H1 (cell line): ENCODE data around the gene NET1. TPM values are rescaled to one million over a fixed set of nuclear protein-coding genes. Genes with fewer than 3 reads are reported as not detected.

Experiments
- CTCF ChIA-PET: fragments of 300-600 bp; sonication (Branson Sonifier 250); formaldehyde crosslinking; loops from one replicate; lab custom pipeline; 2021; ENCODE audit not compliant: partially characterized antibody; lab: Charles Lee
- POLR2A ChIA-PET: fragments of 300-600 bp; sonication (Branson Sonifier 250); formaldehyde crosslinking; loops from one replicate; lab custom pipeline; 2021; ENCODE audit warnings: inconsistent platforms; ENCODE audit not compliant: partially characterized antibody; lab: Charles Lee
- DNase-seq, 2 experiments: peaks; one replicate each; pipeline versions ENCODE4 v3.0.0 to v3.0.0-alpha.2; 2010 to 2022; ENCODE audit warnings: low spot score in 2 of 2, low read depth in 1 of 2, mixed read lengths in 1 of 2
- FAIRE-seq: peaks from 2 replicates; lab custom pipeline; 2011; peaks lifted over from hg19 to GRCh38; lab: Jason Lieb, UNC
- H2AFZ ChIP-seq: 2 replicates; pipeline ENCODE4 v1.8.1; 2012; ENCODE audit warnings: low read length, inconsistent platforms
- H2AK5ac ChIP-seq: 2 replicates; pipeline ENCODE4 v1.6.1; 2013; ENCODE audit warnings: low read depth, low read length
- H2BK120ac ChIP-seq: replicated peaks from 2 replicates; pipeline ENCODE3; 2013; ENCODE audit warnings: low read depth, low read length, inconsistent platforms
- H2BK12ac ChIP-seq: 2 replicates; pipeline ENCODE4 v1.6.1; 2013; ENCODE audit warnings: low read depth, low read length
- H2BK15ac ChIP-seq: 2 replicates; pipeline ENCODE4 v1.6.1; 2013; ENCODE audit warnings: low read length
- H2BK20ac ChIP-seq: 2 replicates; pipeline ENCODE4 v1.6.1; 2013; ENCODE audit warnings: low read length
- H2BK5ac ChIP-seq: 2 replicates; pipeline ENCODE4 v1.6.1; 2013; ENCODE audit warnings: low read depth, low read length
- H3K14ac ChIP-seq: 2 replicates; pipeline ENCODE4 v1.6.1; 2013; ENCODE audit warnings: inconsistent platforms; ENCODE audit not compliant: insufficient read length
- H3K18ac ChIP-seq: 2 replicates; pipeline ENCODE4 v1.6.1; 2013; ENCODE audit warnings: low read length; ENCODE audit errors: extremely low read depth
- H3K23ac ChIP-seq: 2 replicates; pipeline ENCODE4 v1.6.1; 2013; ENCODE audit warnings: inconsistent platforms; ENCODE audit not compliant: insufficient read length
- H3K23me2 ChIP-seq: 2 replicates; pipeline ENCODE4 v1.6.1; 2013; ENCODE audit warnings: low read depth, low read length
- H3K27ac ChIP-seq: 2 replicates; pipeline ENCODE4 v1.6.1; 2011; ENCODE audit warnings: low read depth, low read length, inconsistent platforms
- H3K27me3 ChIP-seq, 4 experiments: replicated peaks in 1 of 4; 1 replicate in 1 of 4; 2 replicates in 3 of 4; pipeline versions ENCODE4 v1.6.1 to v1.8.1; 2011 to 2013; ENCODE audit warnings: low read length in 3 of 4, mild to moderate bottlenecking in 3 of 4, inconsistent platforms in 2 of 4, mixed read lengths in 2 of 4, moderate library complexity in 1 of 4; ENCODE audit not compliant: control insufficient read depth in 3 of 4, insufficient read depth in 3 of 4; ENCODE audit errors: extremely low read depth in 1 of 4
- H3K36me3 ChIP-seq, 4 experiments: 2 replicates each; pipeline versions ENCODE4 v1.6.1 to v1.8.1; 2011 to 2013; ENCODE audit warnings: mild to moderate bottlenecking in 4 of 4, low read length in 3 of 4, moderate library complexity in 2 of 4, control low read depth in 1 of 4, inconsistent platforms in 1 of 4; ENCODE audit not compliant: insufficient read depth in 4 of 4, control insufficient read depth in 2 of 4
- H3K4ac ChIP-seq: replicated peaks from 2 replicates; pipeline ENCODE3; 2013; ENCODE audit warnings: low read length, low read depth, mixed read lengths, inconsistent platforms; ENCODE audit not compliant: insufficient read length
- H3K4me1 ChIP-seq, 4 experiments: replicated peaks in 1 of 4; 1 replicate in 1 of 4; 2 replicates in 3 of 4; pipeline versions ENCODE4 v1.6.1 to v1.8.1; 2011 to 2013; ENCODE audit warnings: low read length in 3 of 4, inconsistent platforms in 2 of 4, mixed read lengths in 1 of 4; ENCODE audit not compliant: insufficient read depth in 4 of 4, control insufficient read depth in 3 of 4
- H3K4me2 ChIP-seq, 2 experiments: 2 replicates each; pipeline versions ENCODE4 v1.6.1 to v1.8.1; 2011 to 2013; ENCODE audit warnings: low read depth in 2 of 2, low read length in 2 of 2, control low read depth in 1 of 2, inconsistent platforms in 1 of 2, mild to moderate bottlenecking in 1 of 2; ENCODE audit not compliant: insufficient read depth in 1 of 2
- H3K4me3 ChIP-seq, 4 experiments: fragments of 200-600, 300-600 bp in 1 of 4; sonication (generic), shearing (Covaris generic), sonication (Bioruptor Twin) in 1 of 4; 2 replicates each; pipeline versions ENCODE4 v1.5.1 to v1.8.1; 2011 to 2016; ENCODE audit warnings: low read length in 4 of 4, low read depth in 3 of 4, control low read depth in 2 of 4, inconsistent platforms in 2 of 4, mild to moderate bottlenecking in 2 of 4, mixed read lengths in 1 of 4, moderate library complexity in 1 of 4; ENCODE audit not compliant: insufficient read depth in 2 of 4; ENCODE audit errors: extremely low read depth in 1 of 4
- H3K56ac ChIP-seq: replicated peaks from 2 replicates; pipeline ENCODE3; 2013; ENCODE audit warnings: low read depth, mild to moderate bottlenecking, mixed read lengths, low read length, inconsistent platforms; ENCODE audit not compliant: insufficient read length
- H3K79me1 ChIP-seq: 2 replicates; pipeline ENCODE4 v1.6.1; 2013; ENCODE audit warnings: low read depth, low read length, control low read depth
- H3K79me2 ChIP-seq, 2 experiments: 2 replicates each; pipeline versions ENCODE4 v1.6.1 to v1.8.1; 2012 to 2013; ENCODE audit warnings: low read length in 2 of 2, mild to moderate bottlenecking in 2 of 2, inconsistent platforms in 1 of 2; ENCODE audit not compliant: insufficient read depth in 2 of 2, control insufficient read depth in 1 of 2
- H3K9ac ChIP-seq, 4 experiments: replicated peaks in 1 of 4; 1 replicate in 1 of 4; 2 replicates in 3 of 4; pipeline versions ENCODE4 v1.6.1 to v1.8.1; 2011 to 2013; ENCODE audit warnings: low read depth in 3 of 4, low read length in 3 of 4, control low read depth in 2 of 4, mild to moderate bottlenecking in 2 of 4, moderate library complexity in 2 of 4, inconsistent platforms in 1 of 4; ENCODE audit errors: extremely low read depth in 1 of 4
- H3K9me3 ChIP-seq, 2 experiments: 2 replicates each; pipeline versions ENCODE4 v1.6.1 to v1.8.1; 2012 to 2013; ENCODE audit warnings: mild to moderate bottlenecking in 2 of 2, moderate library complexity in 2 of 2, control low read depth in 1 of 2, inconsistent platforms in 1 of 2, low read depth in 1 of 2, low read length in 1 of 2, mixed read lengths in 1 of 2; ENCODE audit not compliant: insufficient read depth in 2 of 2
- H4K20me1 ChIP-seq, 2 experiments: replicated peaks in 1 of 2; 2 replicates each; pipeline versions ENCODE3 to v1.8.1; 2011 to 2013; ENCODE audit warnings: inconsistent platforms in 2 of 2, low read length in 2 of 2, mild to moderate bottlenecking in 1 of 2; ENCODE audit not compliant: insufficient read depth in 2 of 2, control insufficient read depth in 1 of 2
- H4K5ac ChIP-seq: 2 replicates; pipeline ENCODE4 v1.6.1; 2013; ENCODE audit warnings: low read length, low read depth, mixed read lengths, inconsistent platforms; ENCODE audit not compliant: insufficient read length
- H4K8ac ChIP-seq: 2 replicates; pipeline ENCODE4 v1.8.0; 2013; ENCODE audit warnings: mild to moderate bottlenecking, moderate library complexity, low read length, inconsistent platforms; ENCODE audit not compliant: insufficient read depth; ENCODE audit errors: extremely low read depth
- H4K91ac ChIP-seq: replicated peaks from 2 replicates; pipeline ENCODE3; 2013; ENCODE audit warnings: low read length, mixed read lengths, inconsistent platforms; ENCODE audit not compliant: insufficient read length
- BCL11A ChIP-seq, 2 experiments: IDR thresholded peaks; one replicate each; pipeline ENCODE4 v1.6.1; 2011; ENCODE audit warnings: low read depth in 2 of 2, low read length in 2 of 2, mild to moderate bottlenecking in 2 of 2
- BRCA1 ChIP-seq: IDR thresholded peaks from 2 replicates; pipeline ENCODE4 v1.6.1; 2012; ENCODE audit warnings: low read depth, low read length, improper control_type of control experiment
- HDAC6 ChIP-seq: IDR thresholded peaks from one replicate; pipeline ENCODE4 v1.7.1; 2012; ENCODE audit warnings: low read depth, mild to moderate bottlenecking, inconsistent platforms, low read length, moderate library complexity
- NRF1 ChIP-seq: IDR thresholded peaks from 2 replicates; pipeline ENCODE4 v1.6.1; 2011; ENCODE audit warnings: mild to moderate bottlenecking, low read depth, low read length, improper control_type of control experiment
- RFX5 ChIP-seq: IDR thresholded peaks from 2 replicates; pipeline ENCODE4 v1.6.1; 2011; ENCODE audit warnings: low read depth, low read length, improper control_type of control experiment, borderline replicate concordance
- SAP30 ChIP-seq: fragments of 300-600 bp; sonication (generic); IDR thresholded peaks from 2 replicates; pipeline ENCODE4 v1.7.1; 2012; ENCODE audit warnings: low read length, moderate library complexity, mild to moderate bottlenecking, inconsistent platforms; ENCODE audit not compliant: insufficient read depth, insufficient replicate concordance
- SP1 ChIP-seq: IDR thresholded peaks from 2 replicates; pipeline ENCODE4 v1.6.1; 2011; ENCODE audit warnings: low read depth, low read length
- SRF ChIP-seq: IDR thresholded peaks from 2 replicates; pipeline ENCODE4 v1.6.1; 2011; ENCODE audit warnings: mild to moderate bottlenecking, low read depth, low read length, moderate library complexity
- SUZ12 ChIP-seq: fragments of 200-600 bp; sonication (generic); IDR thresholded peaks from 2 replicates; pipeline ENCODE4 v1.6.1; 2012; ENCODE audit warnings: mild to moderate bottlenecking, inconsistent platforms, low read length, moderate library complexity, mixed read lengths
- ZNF274 ChIP-seq: IDR thresholded peaks from 2 replicates; pipeline ENCODE4 v1.7.0; 2012; ENCODE audit warnings: low read length, borderline replicate concordance; ENCODE audit errors: extremely low read depth
- WGBS, 2 experiments: shearing (Covaris generic) in 1 of 2; methylation state at CpG; one replicate each; pipeline versions ENCODE4 v1.1.6 to v1.1.7; 2013 to 2015; ENCODE audit warnings: low lambda C conversion rate in 2 of 2, mixed read lengths in 2 of 2, inconsistent platforms in 1 of 2, low coverage in 1 of 2, missing lambda C conversion rate in 1 of 2; ENCODE audit not compliant: insufficient replicate concordance in 2 of 2, insufficient coverage in 1 of 2, insufficient read length in 1 of 2; ENCODE audit errors: extremely low coverage in 1 of 2, missing lambda C conversion rate in 1 of 2; 5-methylcytosine and 5-hydroxymethylcytosine counted together
- polyA plus RNA-seq, 7 experiments: library from polyadenylated mRNA; depleted of rRNA in 3 of 7; stranded (reverse) in 5 of 7; unstranded in 2 of 7; fragments of >200 nt in 5 of 7; fragments of 200-250 nt in 2 of 7; gene quantifications; 1 replicate in 5 of 7; 2 replicates in 1 of 7; 4 replicates in 1 of 7; pipeline versions ENCODE4 v1.2.1 to v1.2.3, GENCODE V29; 2011 to 2013; ENCODE audit warnings: missing spikeins in 2 of 7, mixed read lengths in 2 of 7
- total RNA-seq: library from RNA; stranded (reverse); fragmentation: NEBNext Ultra II Directional; extraction: Animal tissue kit (Norgen Biotek cat#: 25700); gene quantifications from 2 replicates; pipeline ENCODE4 v1.2.1, GENCODE V29; 2021
- TF ChIP-seq, protein P1 (sequence below): IDR thresholded peaks from 2 replicates; pipeline ENCODE4 v1.6.1; 2012; ENCODE audit warnings: low read length, inconsistent platforms

Gene NET1
- total and polyA plus RNA-seq, 2 of the 8 experiments (the other 6 are each of a cell fraction or from before 2014, with no cell fraction given) = 21.5 to 117 TPM

GRCh38 chr10:5460468-5461202 lies 48.3 kb downstream of the NET1 start:
- Histone ChIP-seq H3K4ac (no peak overlapping the region), H2AFZ (no peak overlapping the region), H2BK20ac (no peak overlapping the region), H2BK120ac (no peak overlapping the region), H3K27ac (no peak overlapping the region), H3K27me3 (no peaks in the 10 kb centered on the region), H4K5ac (no peak overlapping the region), H3K9me3 (no peaks in the 10 kb centered on the region), H3K4me3 (no peak overlapping the region), H2BK12ac (no peak overlapping the region), H3K23ac (no peak overlapping the region), H2AK5ac (no peak overlapping the region), H4K8ac (no peak overlapping the region), H4K20me1 (peaks cover 0 to 2% of the 10 kb centered on the region in 2 experiments), H3K23me2 (peaks cover 3% of the 10 kb centered on the region; the same call in 1 of the 2 replicates), H3K79me2 (no peaks in the 10 kb centered on the region), H2BK5ac (no peak overlapping the region), H3K18ac (no peak overlapping the region), H3K4me2 (no peak overlapping the region), H3K36me3 (peaks cover 6 to 49% (median 39%) of the 10 kb centered on the region in 4 experiments), H3K14ac (no peak overlapping the region), H3K9ac (no peak overlapping the region), H3K79me1 (no peaks in the 10 kb centered on the region), H4K91ac (no peak overlapping the region), H3K4me1 (peaks cover 0 to 4% (median 3%) of the 10 kb centered on the region in 4 experiments; a peak in 2 of 7 replicates), H2BK15ac (no peak overlapping the region; the same call in 1 of the 2 replicates), H3K56ac (no peak overlapping the region)
- ChIA-PET POLR2A (interaction anchor here (0.9 to 4.6 kb wide), 6 partner anchors 13 to 96 kb away, joined by 3 to 44 read pairs (median 5); partner anchors contain the start of gene CALML3), CTCF (interaction anchor here (0.9 to 4.7 kb wide), 9 partner anchors 13 to 169 kb away, joined by 3 to 25 read pairs (median 5); no protein-coding TSS in a partner anchor)
- FAIRE-seq (no peak), DNase-seq (no peak)
- 93% methylated on average over 14 of the region's 14 CpGs; no CpG with 5 or more reads in 1 of the 2 experiments for WGBS, 2 experiments
- TF ChIP-seq SP1 (no peak), ZNF274 (no peak), SUZ12 (no peak), SAP30 (no peak), NRF1 (no peak), RFX5 (no peak), BCL11A (IDR thresholded peaks at IDR 0.05; ENCODE audit: low read depth in 2 of 2, low read length in 2 of 2) (no peak), HDAC6 (no peak), BRCA1 (no peak), SRF (no peak)
- TF ChIP-seq, protein P1, sequence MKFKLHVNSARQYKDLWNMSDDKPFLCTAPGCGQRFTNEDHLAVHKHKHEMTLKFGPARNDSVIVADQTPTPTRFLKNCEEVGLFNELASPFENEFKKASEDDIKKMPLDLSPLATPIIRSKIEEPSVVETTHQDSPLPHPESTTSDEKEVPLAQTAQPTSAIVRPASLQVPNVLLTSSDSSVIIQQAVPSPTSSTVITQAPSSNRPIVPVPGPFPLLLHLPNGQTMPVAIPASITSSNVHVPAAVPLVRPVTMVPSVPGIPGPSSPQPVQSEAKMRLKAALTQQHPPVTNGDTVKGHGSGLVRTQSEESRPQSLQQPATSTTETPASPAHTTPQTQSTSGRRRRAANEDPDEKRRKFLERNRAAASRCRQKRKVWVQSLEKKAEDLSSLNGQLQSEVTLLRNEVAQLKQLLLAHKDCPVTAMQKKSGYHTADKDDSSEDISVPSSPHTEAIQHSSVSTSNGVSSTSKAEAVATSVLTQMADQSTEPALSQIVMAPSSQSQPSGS = no peak
